DND-41 (cell line): ENCODE data around the gene NKAIN2.

ENCODE experiments used
- ATAC-seq: fragments of 200-7000 bp; cut with Tn5 transposase; 3 replicates; pipeline ENCODE4 v1.9.1; 2021; ENCODE audit warnings: low read depth; ENCODE audit not compliant: insufficient read depth
- DNase-seq: peaks from one replicate; pipeline ENCODE4 v3.0.0-alpha.2; 2020
- H2AFZ ChIP-seq: 2 replicates; pipeline ENCODE4 v1.6.0; 2012; ENCODE audit warnings: low read depth, low read length
- H3K27ac ChIP-seq: 2 replicates; pipeline ENCODE4 v1.5.1; 2012; ENCODE audit warnings: low read length, inconsistent platforms
- H3K27me3 ChIP-seq: fragments of 200-600 bp; sonication (generic); 2 replicates; pipeline ENCODE4 v1.6.0; 2012; ENCODE audit warnings: low read length, mild to moderate bottlenecking, inconsistent platforms; ENCODE audit not compliant: insufficient read depth, poor library complexity
- H3K36me3 ChIP-seq: 2 replicates; pipeline ENCODE4 v1.5.1; 2012; ENCODE audit warnings: low read length, inconsistent platforms; ENCODE audit not compliant: insufficient read depth
- H3K4me1 ChIP-seq: 2 replicates; pipeline ENCODE4 v1.5.1; 2012; ENCODE audit warnings: mild to moderate bottlenecking, low read length; ENCODE audit not compliant: insufficient read depth
- H3K4me2 ChIP-seq: 2 replicates; pipeline ENCODE4 v1.6.0; 2012; ENCODE audit warnings: mild to moderate bottlenecking, moderate library complexity, low read length, inconsistent platforms; ENCODE audit not compliant: insufficient read depth
- H3K4me3 ChIP-seq, 2 experiments: fragments of 200-600 bp in 1 of 2; shearing (Covaris generic) in 1 of 2; 2 replicates each; pipeline ENCODE4 v1.5.1; 2012 to 2016; ENCODE audit warnings: inconsistent platforms in 2 of 2, low read length in 2 of 2, mild to moderate bottlenecking in 2 of 2, low read depth in 1 of 2, moderate library complexity in 1 of 2
- H3K79me2 ChIP-seq: 2 replicates; pipeline ENCODE4 v1.6.0; 2012; ENCODE audit warnings: low read length, inconsistent platforms; ENCODE audit not compliant: insufficient read depth
- H3K9ac ChIP-seq: 2 replicates; pipeline ENCODE4 v1.6.0; 2012; ENCODE audit warnings: low read depth, mild to moderate bottlenecking, inconsistent platforms, low read length, moderate library complexity
- H3K9me3 ChIP-seq: 2 replicates; pipeline ENCODE4 v1.5.1; 2012; ENCODE audit warnings: low read length, moderate library complexity, mild to moderate bottlenecking, inconsistent platforms; ENCODE audit not compliant: insufficient read depth, severe bottlenecking
- H4K20me1 ChIP-seq: 2 replicates; pipeline ENCODE4 v1.6.0; 2012; ENCODE audit warnings: low read length; ENCODE audit not compliant: insufficient read depth
- CTCF ChIP-seq: IDR thresholded peaks from 2 replicates; pipeline ENCODE4 v1.5.1; 2012; ENCODE audit warnings: borderline replicate concordance, low read length, moderate library complexity, mild to moderate bottlenecking; ENCODE audit not compliant: poor library complexity, severe bottlenecking; ENCODE audit errors: extremely low read depth
- EZH2 ChIP-seq: IDR thresholded peaks from 3 replicates; pipeline ENCODE4 v1.6.1; 2012; ENCODE audit warnings: borderline replicate concordance, low read depth, mild to moderate bottlenecking, moderate library complexity, low read length, inconsistent platforms; ENCODE audit not compliant: severe bottlenecking

The NKAIN2 gene

DNA sequence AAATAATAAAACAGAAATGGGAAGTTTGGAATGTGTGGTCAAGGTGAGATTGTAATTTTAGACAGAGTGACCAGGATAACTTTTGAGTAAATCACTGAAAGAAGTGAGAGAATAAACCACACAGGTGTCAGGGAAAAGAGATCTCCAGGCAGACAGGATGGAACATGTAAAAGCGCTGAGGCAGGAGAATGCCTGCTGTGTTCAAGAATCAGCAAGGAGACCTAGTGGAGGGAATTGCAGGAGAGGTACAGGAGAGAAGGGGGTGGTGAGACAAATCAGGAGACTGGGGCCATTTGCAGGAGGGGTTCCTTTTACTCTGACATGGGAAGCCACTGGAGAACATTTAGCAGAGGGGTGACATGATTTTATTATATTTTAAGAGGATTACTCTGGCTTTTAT lies 456.7 kb downstream of the NKAIN2 start:
- Histone ChIP-seq H3K4me1 (no peaks in the 10 kb centered on the region), H3K9ac (no peak overlapping the region), H3K27ac (no peak overlapping the region), H3K9me3 (no peaks in the 10 kb centered on the region), H3K4me3 (no peak overlapping the region), H3K4me2 (no peak overlapping the region), H4K20me1 (no peaks in the 10 kb centered on the region), H2AFZ (no peak overlapping the region), H3K79me2 (no peaks in the 10 kb centered on the region), H3K27me3 (no peaks in the 10 kb centered on the region), H3K36me3 (no peaks in the 10 kb centered on the region)
- no peak for DNase-seq
- TF ChIP-seq EZH2 (no peak), CTCF (no peak)
- no peak for ATAC-seq

GRCh38 chr6:124269733-124270132 lies 466.1 kb downstream of the NKAIN2 start:
- H3K27ac ChIP-seq: no peak overlapping the region
- H3K4me3 ChIP-seq: no peak overlapping the region
- no peaks in the 10 kb centered on the region for H3K79me2 ChIP-seq
- DNase-seq (no peak), ATAC-seq (no peak)
- H3K36me3 ChIP-seq: no peaks in the 10 kb centered on the region
- no peak overlapping the region for H3K9ac ChIP-seq
- no peaks in the 10 kb centered on the region for H4K20me1 ChIP-seq
- TF ChIP-seq EZH2: no peak
- TF ChIP-seq CTCF: no peak
- no peak overlapping the region for H3K4me2 ChIP-seq
- no peaks in the 10 kb centered on the region for H3K9me3 ChIP-seq
- no peaks in the 10 kb centered on the region for H3K27me3 ChIP-seq
- H2AFZ ChIP-seq: no peak overlapping the region
- H3K4me1 ChIP-seq: no peaks in the 10 kb centered on the region

GRCh38 chr6:124273701-124274100 lies 470.0 kb downstream of the NKAIN2 start:
- Histone ChIP-seq H3K9me3 (no peaks in the 10 kb centered on the region), H3K27me3 (no peaks in the 10 kb centered on the region), H3K4me1 (no peaks in the 10 kb centered on the region), H2AFZ (no peak overlapping the region), H3K79me2 (no peaks in the 10 kb centered on the region), H3K4me2 (no peak overlapping the region), H3K4me3 (no peak overlapping the region), H3K9ac (no peak overlapping the region), H3K27ac (no peak overlapping the region), H4K20me1 (no peaks in the 10 kb centered on the region), H3K36me3 (no peaks in the 10 kb centered on the region)
- DNase-seq (no peak), ATAC-seq (no peak)
- TF ChIP-seq CTCF (no peak), EZH2 (no peak)

DNA sequence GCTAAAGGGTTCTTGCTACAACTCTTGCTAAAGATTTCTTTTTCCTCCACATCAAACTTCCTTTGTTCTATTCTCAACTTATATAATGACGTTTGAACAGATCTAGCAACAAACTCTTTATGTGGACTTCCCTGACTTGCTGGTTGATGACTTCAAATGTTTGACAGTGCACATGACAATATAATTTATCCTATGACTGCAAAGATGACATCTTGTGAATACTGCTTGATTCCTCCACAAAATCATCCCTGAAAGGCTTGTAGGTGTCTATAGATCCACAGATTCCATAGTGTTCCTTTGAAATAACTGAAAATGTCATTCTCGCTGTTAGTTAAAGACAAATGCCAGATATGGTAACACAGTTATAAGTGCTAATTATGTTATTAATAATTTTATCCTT lies 478.9 kb downstream of the NKAIN2 start:
- Histone ChIP-seq H3K36me3 (no peaks in the 10 kb centered on the region), H4K20me1 (no peaks in the 10 kb centered on the region), H3K4me3 (no peak overlapping the region), H3K79me2 (no peaks in the 10 kb centered on the region), H3K27ac (no peak overlapping the region), H3K9ac (no peak overlapping the region), H3K4me1 (no peaks in the 10 kb centered on the region), H3K27me3 (no peaks in the 10 kb centered on the region), H3K9me3 (no peaks in the 10 kb centered on the region), H3K4me2 (no peak overlapping the region), H2AFZ (no peak overlapping the region)
- no peak for ATAC-seq
- TF ChIP-seq EZH2 (no peak), CTCF (no peak)
- DNase-seq: no peak
